ENCODE measurements around the gene OPN1SW.

DNA sequence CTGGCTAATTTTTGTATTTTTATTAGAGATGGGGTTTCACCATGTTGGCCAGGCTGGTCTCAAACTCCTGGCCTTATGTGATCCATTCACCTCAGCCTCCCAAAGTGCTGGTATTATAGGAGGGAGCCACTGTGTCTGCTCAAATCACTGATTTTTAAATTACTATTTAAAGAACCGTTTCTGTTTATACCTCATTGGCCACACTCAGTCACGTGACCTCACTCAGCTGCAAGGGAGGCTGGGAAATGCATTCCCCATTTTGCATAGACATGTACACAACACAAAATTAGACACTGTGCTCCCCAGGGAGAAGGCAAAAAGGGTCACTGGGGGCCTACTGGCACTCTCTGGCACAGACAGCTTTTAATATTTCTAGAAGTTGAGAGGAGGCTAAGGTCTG lies 50.1 kb downstream of the OPN1SW start:
- TF ChIP-seq EZH2 (IDR thresholded peaks at IDR 0.05; ENCODE audit: insufficient read depth, poor library complexity, severe bottlenecking), result no peak
- no peak for TF ChIP-seq EZH2phosphoT487 (IDR thresholded peaks at IDR 0.05; ENCODE audit: insufficient read depth, low read depth)

Data from GM23248 (cell line).